Measurements from ENCODE around the gene ATRNL1.

ATRNL1 gene

DNA sequence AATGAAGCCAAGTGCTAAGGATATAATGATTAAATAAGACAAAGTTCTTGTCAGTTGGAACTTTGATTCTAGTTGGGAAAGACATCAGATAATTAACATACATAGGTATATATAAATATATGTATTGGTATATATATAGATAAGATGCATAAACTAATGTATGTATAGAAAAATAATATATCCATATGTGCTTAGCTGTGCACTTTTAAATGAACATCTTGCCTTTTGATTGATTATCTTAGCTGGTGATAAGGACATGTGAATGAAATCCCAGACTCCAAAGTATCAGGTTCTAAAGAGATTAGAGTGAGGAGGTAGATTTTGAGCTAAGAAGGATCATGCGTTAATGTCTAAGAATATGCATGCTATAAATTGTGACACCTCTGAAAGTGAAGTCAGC lies 822.3 kb downstream of the ATRNL1 start:
- DNase-seq = no peak

DNA sequence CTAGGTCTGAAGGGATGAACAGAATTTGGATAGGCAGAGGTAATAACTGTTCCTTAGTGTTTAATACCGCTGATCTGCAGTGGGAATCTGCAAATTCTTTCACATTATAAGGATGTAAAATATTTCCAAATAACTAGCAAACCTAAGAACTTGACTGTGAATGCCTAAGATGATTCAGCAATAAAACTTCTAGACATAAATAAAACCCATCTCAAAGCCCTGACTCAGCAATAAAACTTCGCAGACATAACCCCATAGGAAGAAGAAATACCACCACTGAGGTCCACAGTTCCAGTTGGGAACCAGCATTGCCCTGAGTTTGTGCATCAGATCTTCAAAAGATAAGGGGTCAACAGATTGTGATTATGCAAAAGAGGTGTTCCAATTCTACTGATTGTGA lies 825.6 kb downstream of the ATRNL1 start:
- DNase-seq = no peak

DNA sequence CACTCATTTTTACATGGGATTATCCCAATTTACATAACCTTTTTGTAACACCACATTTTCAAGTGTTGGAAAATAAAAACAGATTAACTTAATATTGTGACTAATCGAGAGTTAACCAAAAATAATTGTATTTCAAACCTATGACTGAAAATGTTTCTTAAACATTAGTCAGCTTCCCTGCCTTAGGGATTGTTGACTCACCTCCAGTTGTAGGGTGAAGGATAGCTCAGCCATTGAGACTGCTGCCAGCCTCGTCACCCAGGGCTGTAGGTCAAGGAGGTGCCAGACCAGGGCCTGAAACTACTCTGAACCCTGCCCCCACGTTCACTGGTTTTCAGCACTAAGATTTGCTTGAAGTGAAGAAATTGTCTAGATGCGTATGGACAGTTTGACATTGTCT lies 828.6 kb downstream of the ATRNL1 start:
- no peak for DNase-seq

DNA sequence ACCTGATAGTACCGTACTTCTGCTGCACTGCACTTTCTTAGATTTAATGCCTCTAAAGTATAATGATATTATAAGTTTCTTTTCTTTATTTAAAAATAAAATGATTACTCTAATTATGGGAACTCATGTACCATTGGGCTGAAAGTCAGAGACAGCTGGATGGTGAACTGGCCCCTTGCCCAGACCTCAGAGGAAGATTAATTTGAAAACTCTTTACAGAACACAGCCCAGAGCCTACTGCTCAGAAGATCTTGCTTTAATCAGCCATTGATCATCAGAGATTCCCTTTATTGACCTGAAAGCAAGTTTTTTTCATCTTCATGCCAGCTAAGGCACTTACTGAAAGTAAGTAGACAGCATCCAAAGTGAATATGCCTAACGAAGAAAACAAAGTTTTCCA lies 838.1 kb downstream of the ATRNL1 start:
- DNase-seq = no peak

DNA sequence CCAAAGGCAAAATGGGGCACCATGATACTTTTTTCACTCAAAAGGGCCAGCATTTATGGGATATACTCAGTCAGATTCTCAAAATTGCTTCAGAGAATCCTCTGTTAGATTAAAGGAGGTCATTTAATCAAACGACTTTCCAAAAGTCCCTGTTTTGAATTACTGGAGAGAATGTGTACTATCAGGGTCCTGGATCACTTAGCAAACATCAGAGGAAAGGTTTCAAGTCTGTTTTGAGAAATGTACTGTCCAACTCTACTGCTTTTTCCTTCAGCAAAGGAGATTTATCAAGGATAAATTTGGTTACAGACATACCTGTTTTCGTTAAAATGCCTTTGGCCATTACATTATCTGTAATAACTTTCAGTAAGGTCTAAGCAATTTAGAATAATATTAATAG lies 838.9 kb downstream of the ATRNL1 start:
- DNase-seq = no peak

DNA sequence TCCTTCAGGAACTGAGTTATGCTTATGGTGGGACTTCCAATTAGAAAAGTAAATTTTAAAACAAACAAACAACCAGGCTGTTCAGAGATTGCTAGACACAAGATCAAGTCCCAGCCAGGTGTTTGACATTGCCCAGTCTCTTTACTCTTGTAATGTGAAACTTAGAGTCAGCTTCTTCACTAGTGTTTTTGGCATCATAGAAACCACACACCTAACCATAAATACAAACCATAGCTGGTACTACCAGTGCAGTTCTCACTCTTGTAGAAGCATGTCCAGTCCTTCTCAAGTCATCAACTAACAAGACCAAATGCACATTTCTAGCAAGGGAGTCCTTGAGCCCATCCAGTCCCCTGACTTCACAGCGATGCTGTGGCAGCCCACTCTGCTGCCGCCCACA lies 839.9 kb downstream of the ATRNL1 start:
- DNase-seq = no peak

DNA sequence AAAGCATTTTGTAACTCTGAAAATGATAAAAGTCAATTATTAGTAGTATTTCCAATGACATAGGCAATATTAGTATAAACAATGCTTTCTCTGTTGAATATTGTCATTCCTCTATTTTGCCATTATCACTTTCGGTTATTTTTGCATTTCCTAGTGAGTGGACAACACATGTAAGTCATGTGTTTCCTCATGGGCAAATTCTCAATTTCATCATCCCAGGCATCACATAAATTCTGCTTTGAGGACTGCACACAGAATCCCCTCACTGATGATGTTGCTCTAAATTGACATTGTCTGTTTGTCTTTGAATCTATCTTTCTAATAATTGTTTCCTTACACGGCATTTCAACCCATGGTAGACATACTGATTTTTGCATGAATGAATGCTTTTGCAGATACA lies 842.6 kb downstream of the ATRNL1 start:
- no peak for DNase-seq

DNA sequence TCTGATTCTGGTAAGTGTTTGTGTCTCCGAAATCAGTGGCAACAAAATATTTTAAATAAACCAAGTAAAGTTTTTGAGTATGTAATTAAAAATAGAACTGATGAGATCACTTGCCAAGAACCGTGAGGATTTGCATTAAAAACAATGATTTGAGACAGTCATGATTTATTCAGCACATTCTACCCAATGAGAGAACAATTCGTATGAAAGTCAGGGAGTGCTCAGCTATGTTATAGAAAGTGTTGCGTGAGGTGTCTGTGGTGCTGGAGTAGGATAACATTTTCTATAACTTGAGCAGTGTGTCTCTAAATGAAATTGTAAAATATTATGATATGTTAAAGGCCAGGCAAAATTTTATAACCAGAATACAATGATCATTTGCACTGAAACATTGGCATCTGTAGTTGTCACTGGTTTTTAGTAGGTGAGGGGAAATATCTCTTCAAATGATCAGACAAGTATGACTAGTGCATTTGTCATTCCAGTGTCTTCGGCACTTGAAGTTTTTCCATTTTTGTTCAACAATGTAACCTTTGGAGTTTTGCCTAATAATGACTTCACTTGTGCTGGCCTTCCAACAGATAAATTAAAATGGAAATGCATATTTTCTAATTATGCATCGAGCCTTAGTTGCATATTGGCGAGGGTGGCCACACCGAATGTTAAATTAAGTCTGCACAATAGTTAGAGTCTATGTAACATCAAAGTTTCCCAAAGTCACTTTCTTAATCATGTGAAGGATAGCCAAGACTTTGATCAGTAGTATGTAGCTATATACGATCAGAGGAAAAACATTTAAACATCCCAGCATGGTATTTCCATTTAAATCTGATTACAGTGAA lies 844.0 kb downstream of the ATRNL1 start:
- no peak for DNase-seq

DNA sequence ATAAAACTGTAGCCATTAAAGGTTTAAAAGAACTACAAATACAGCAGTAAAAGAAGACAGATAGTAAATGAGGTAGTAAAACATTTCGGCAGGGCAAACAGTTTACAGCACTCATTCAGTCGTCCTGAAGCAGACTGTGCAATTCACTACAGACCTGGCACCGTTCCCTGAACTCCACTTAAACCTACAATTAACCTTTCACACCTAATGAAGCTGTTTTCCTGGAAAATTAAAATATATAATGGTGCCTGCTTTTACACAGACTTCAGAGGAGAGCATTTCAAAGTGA lies 844.5 kb downstream of the ATRNL1 start:
- peak; percentile 26 for DNase-seq

DNA sequence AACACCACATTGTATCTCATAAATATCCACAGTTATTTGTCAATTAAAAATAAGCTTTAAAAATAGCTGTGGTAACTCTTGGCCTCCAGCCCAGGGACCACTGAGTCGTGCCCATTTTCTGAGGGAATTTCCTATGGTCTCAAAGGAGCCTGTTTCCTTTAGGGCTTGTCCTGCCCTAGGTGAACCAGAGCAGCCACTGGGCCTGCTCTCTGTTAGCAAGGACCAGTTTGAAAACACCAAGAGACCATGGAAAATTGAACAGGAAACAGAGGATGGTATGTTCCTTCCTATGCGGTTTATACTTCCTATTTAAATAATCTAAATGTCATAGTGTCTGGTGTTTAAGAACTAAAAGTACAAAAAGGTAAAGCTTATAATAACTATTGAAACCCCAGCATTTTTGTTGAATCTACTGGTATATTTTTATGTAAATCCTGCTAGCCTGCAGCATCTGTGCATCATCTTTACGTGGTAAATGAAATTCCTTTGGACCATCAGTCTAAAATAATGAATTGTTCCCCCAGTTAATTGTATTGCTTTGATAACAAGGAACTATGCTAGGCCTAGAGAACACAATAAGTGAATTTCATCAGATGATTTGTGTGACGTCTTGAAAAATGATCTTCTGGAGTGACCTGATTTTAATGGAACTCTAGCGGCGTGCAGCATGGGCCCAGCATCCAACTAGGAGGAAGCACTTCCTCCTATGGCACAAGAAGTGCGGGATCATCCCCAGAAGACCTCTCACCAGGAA lies 846.1 kb downstream of the ATRNL1 start:
- DNase-seq = no peak

DNA sequence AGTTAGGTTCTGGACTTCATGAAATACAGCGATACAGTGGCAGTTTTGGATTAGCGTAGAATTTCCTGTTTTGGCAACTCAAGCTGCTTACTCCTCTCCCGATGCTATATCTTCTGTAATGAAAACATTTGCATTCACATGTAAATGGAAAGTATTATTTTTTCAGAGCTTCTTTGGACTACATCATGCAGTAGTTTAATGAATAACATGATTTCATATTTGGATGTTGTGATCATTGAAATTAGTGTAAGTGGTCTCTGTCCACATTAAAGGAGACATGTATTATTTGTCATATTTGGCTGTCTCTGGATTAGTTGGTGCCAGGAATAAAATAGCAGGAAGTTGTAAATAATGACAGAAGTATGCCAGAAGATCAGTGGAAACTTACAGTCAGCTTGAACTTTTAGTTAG lies 848.2 kb downstream of the ATRNL1 start:
- no peak for DNase-seq

DNA sequence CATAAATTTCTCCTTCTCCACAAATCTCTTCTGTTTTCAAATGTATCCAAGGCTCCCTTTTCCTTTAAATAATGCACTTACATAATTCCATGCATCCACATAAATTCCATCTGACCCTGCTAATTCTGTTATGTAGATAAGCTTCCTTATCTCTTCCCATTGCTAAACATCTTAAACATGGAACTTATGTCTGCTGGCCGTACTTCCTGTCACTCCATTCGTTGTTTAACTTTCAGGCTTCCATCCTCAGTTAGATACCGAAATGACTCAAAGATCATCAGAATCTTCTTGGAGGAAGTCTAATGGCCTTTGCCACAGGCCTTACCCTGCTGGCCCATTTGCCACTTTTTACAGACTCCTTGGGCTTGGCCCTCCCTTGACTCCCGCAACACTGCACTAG lies 848.9 kb downstream of the ATRNL1 start:
- DNase-seq = no peak

DNA sequence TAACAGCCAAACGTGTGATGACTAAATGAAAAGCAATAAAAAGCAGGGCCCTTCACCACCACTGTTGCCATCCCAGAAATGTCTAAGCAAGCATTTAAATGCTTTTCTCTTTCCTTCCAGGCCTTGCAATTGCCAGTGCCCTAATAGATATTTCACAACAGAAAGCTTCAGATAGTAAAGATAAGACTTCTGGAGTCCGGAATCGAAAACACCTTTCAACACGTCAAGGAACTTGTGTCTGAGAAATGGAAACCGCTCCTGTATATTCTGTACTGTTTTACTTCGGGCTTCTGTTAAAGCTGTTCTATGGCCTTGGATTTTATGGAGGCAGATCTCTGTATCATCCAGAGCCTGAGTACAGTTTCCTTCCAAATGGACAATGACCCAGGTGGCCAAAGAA lies 851.4 kb downstream of the ATRNL1 start:
- DNase-seq = no peak

DNA sequence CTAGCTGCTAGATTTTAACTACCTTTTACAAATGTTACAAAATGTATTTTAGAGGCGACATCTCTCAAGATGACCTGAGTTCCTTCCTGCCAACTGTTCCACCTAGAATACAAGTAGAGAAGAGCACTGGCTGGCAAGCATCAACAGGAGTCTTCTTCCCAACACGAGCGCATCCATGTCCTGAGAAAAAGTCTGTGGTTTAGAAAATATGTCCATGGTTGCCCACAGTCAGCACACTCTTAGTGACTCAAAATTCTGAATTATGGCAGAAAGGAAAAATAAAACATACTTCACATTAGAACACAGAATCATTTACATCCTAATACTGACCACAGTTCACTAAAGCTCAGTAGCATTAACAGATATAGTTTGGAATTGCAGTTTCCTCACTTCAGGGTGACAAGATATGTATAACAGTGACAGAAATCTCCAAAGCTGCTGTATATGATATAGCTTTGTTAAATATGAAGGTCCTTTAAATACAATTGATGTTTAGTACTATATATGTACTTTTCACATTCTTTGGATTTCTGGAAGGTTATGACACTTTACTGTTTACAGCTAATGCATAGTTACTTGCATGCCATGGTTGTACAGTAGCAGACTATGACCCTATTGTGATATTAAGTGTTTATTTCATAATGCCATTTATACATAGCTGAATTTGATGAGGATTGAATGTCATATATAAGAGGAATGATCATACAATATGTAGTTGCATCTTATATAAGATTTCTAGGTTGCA lies 852.7 kb downstream of the ATRNL1 start:
- DNase-seq = no peak

DNA sequence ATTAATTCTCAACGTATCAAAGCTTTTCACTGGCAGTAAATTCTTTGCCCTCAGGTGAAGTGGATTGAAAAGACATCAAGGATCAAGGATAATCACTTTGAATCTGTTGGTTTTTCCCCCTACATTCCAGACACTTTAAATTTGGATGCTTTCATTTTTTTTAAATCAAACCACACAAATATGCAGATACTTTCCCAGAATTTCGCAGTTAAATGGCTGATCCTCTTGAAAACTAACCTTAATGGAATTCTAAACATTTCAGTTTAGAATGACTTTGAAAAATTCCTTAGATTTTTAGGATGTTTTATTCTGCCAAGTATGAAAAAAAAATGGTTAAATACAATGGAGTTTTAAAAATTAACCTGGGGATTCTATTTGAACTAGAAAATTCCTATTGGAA lies 853.9 kb downstream of the ATRNL1 start:
- no peak for DNase-seq

DNA sequence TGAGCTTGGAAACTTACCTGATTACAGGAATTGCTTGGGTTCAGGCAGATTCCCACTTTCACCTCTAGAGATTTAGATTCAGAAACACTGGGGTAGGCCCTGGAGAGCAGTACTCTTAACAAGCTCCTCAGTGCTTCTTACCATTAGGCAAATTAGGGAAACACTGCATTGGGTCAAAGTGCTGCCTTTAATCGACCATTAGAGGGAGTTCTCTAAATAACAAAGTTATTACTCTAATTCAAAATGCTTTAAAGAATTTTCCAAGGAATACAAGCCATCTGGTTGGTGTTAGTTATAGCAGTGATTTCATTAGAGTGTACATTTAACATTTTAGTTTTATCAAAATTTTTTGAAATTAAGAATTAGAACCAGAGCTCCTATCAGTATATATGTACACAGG lies 855.3 kb downstream of the ATRNL1 start:
- no peak for DNase-seq

DNA sequence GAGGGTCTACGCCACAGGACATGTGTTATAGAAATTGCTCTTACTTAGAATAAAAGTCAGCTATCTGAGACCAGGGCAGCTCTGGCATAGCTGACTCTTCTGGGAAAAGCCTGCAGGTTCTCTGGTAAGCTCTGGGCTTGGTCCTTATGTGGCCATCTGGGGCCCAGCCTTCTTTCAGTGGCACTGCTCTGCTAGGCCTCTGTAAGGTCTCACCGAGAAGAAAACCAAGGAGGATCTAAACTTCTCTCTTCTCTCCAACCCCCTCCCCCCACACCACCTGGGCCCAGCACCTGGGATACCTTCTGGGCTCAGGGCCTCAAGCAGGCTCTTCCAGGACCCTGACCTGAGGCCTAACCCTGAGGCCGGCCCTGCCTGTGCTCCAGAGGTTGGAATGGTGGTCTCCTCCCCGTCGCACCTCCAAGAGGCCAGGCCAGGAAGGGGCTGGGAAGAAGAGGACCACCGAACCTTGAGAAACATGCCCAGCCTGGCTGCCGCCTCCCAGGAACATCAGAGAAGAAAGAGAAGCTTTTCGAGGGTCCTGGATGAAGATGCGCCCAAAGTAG lies 856.2 kb downstream of the ATRNL1 start:
- DNase-seq = no peak

DNA sequence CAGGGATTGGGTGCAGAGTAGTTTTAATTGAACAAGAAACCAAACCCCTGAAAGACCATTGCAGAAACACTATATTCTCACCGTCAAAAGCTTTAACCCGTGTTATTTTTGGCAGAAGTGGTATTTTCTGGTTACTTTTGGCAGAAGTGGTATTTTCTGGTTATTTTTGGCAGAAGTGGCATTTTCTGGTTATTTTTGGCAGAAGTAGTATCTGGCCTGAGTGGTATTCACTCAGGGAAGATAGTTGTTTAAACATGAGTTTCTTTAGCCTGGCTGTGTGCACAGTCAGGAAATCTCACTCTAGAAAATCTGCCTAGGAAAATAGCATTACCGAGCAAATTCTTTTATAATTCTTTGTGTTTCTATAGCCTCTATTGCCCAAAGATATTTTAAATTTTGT lies 857.2 kb downstream of the ATRNL1 start:
- DNase-seq = no peak

DNA sequence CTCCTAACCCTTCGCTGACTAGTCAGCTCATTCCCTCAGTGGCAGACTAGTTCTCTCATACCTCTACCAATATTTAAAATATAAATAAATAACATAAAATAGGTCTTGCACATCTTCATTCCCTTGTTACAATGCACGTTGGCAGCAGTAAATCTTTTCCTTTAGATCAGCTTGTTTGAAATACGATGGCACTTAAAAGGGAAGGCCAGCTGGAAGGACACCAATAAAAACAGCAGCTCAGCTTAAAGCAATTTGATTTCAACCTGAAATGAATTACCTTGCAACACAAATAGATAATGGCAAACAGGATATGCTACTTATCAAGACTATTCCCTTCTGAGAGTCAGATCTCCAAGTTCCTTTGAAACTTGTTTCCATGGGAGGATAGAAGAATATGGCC lies 858.1 kb downstream of the ATRNL1 start:
- DNase-seq = no peak

DNA sequence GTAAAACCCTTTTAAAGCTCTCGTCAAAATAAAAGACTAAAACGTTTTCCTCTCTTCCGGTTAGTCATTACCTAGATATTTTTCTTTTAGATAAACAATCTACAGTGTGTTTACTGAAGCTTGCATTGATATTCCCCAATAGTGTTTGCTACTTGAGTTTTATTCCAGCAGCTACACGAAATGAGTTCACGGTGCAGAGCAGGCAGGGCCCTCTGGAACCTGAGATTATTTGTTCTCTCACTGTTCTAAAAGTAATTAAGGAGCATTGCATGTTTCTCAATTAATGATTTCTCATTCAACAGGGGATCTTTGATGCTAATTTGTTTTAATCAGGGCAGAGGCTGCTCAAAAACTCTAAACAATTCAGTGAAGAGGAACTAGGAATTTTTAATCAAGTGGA lies 860.1 kb downstream of the ATRNL1 start:
- DNase-seq = no peak

DNA sequence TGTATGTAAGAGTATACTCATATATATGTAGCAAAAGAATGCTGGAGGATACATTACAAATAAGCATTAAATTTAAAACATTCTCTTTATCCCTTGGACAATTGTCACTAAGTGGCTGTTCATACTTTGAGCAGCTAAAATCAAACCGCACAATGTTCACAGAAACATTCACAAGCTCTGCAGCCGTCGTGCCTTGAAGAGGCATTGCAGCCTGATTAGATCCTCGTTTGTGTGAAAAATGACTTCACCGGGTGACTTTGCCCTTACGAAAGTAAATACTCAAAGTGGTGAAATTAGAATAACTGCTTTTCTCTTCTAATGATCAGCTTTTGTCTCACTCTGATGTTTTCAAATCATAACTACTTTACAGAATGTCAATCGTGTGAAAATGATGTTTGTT lies 860.8 kb downstream of the ATRNL1 start:
- no peak for DNase-seq

DNA sequence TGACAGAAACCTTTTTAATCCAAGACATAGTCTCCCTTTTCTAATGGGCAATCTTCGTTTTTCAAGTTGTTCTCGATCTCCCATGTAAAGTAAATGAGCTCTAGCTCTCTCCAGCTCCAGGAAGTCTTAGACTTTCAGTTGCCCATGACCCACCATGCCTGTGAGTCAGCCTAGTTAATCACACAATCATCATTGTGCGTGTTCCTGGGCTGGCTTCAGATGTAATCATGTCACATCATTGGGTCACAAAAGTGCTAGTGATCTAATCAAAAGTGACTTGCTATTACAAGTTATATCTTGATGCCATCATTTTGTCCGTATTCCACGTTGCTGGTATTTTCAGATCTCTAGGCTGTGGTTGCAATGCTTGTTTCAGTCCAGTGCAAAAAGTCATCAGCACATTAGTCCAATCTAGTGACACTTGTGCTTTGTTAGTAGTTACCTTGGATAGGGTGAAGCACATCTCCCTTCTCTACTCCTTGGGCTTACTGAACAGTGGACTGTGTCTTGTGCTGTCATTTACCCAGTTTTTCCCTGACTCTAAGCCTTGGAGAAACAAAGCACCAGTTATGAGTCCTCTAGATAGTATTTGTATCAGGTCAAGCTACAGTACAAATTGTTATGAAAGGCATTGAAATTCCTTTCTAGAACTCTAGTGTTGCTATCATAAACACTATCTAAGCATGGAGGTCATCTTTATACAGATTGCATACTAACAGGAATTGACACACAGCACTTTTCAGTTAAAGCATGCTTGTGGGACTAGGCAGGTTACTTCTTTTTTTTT lies 863.3 kb downstream of the ATRNL1 start:
- no peak for DNase-seq

DNA sequence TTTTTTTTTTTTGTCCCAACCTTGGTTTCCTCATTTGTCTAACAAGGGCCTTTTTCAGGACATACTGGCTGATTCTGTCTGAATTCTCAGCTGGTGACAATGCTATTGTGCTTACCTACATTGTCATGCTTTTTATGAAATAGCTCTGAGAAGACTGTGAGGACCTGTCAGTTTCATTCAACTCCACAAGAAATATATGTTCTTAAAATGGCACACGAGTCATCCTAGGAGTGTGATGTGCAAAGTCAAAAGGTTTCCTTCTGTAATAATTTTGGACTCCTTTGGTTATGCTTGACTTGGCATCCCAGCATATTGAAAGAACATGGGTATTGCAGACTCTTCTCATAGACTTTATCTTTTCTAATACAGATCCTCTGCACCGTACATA lies 863.8 kb downstream of the ATRNL1 start:
- no peak for DNase-seq
